ENCODE results near the gene KRT75. TPM values are rescaled to one million over a fixed set of nuclear protein-coding genes. Genes with fewer than 3 reads are reported as not detected.

The KRT75 gene
- total RNA-seq, 1 experiment from 2014 or later = not detected

DNA sequence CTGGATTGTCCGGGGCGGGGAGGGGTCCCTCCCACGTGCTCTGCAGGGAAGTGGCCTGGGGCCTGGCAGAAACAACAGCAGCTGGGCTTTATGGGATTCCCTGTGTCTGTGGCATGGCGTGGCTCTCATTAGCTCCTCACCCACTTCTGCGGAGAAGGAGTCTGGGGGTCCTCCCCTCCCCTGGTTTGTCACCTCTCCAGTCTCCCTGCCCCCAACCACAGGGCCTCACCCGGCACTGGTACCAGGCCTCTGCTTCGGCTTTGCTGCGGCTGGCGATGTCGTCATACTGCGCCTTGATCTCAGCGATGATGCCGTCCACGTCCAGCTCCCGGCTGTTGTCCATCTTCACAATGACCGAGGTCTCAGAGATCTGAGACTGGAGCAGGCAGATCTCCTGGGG, 34.4 kb downstream of the KRT75 start:
- 0 out of 7 replicates have a peak overlapping the region, but pooled peaks of 1 of the 3 experiments have one; percentile 23 for H3K27ac Mint-ChIP-seq
- H2BK120ac ChIP-seq (ENCODE audit: low read depth, low read length, poor library complexity, severe bottlenecking) = no peak overlapping the region
- no peak overlapping the region for H2AK5ac ChIP-seq (ENCODE audit: insufficient read length, low read length)
- no peaks in the 10 kb centered on the region; a peak in 1 of 5 replicates for H3K9me3 Mint-ChIP-seq
- H3K4me3 Mint-ChIP-seq = no peak overlapping the region
- peaks cover 10 to 13% of the 10 kb centered on the region in 2 experiments for H3K4me1 Mint-ChIP-seq
- H2BK20ac ChIP-seq (ENCODE audit: low read depth, low read length, poor library complexity, severe bottlenecking) = no peak overlapping the region
- H3K9me3 ChIP-seq (ENCODE audit: control insufficient read depth, low read depth, low read length) = no peaks in the 10 kb centered on the region
- no peak overlapping the region for H3K56ac ChIP-seq (ENCODE audit: insufficient read length, low read depth, low read length)
- H2BK15ac ChIP-seq (ENCODE audit: low read depth, low read length) = no peak overlapping the region
- no peak overlapping the region for H4K8ac ChIP-seq (replicated peaks; ENCODE audit: insufficient read length, low read depth, low read length)
- H3K4me1 ChIP-seq (ENCODE audit: insufficient read depth, low read length) = peaks cover 1% of the 10 kb centered on the region; the same call in 1 of the 2 replicates
- no peak overlapping the region for H3K18ac ChIP-seq (ENCODE audit: insufficient read length, low read depth, low read length)
- no peak overlapping the region for H2BK5ac ChIP-seq (ENCODE audit: insufficient read length, low read length)
- H4K5ac ChIP-seq (ENCODE audit: insufficient read length, low read depth, low read length) = no peak overlapping the region
- no CpG with 5 or more reads among the region's 16 CpGs for WGBS (ENCODE audit: extremely low coverage, insufficient read length, low lambda C conversion rate)
- no peaks in the 10 kb centered on the region for H3K79me1 ChIP-seq (ENCODE audit: insufficient read depth, low read depth, low read length, poor library complexity, severe bottlenecking)
- H3K27me3 Mint-ChIP-seq (ENCODE audit: low read depth) = no peaks in the 10 kb centered on the region; the same call in none of the 2 replicates
- no peak overlapping the region for H4K91ac ChIP-seq (ENCODE audit: insufficient read length, low read depth, low read length)
- H3K36me3 Mint-ChIP-seq (ENCODE audit: insufficient read depth in 1 of 3, low read depth in 3 of 3) = no peaks in the 10 kb centered on the region; a peak in 1 of 7 replicates
- no peak overlapping the region for H3K23ac ChIP-seq (ENCODE audit: insufficient read length, low read depth, low read length)
- H3K4ac ChIP-seq (ENCODE audit: low read depth, low read length) = no peak overlapping the region
- H4K20me1 ChIP-seq (ENCODE audit: control insufficient read depth, insufficient read depth, insufficient read length) = no peaks in the 10 kb centered on the region
- no peak overlapping the region for H3K9ac ChIP-seq (ENCODE audit: extremely low read depth, insufficient read length, low read length)
- no peaks in the 10 kb centered on the region; the same call in 1 of the 2 replicates for H3K27me3 ChIP-seq (ENCODE audit: insufficient read depth, low read length)
- TF ChIP-seq, protein P1, sequence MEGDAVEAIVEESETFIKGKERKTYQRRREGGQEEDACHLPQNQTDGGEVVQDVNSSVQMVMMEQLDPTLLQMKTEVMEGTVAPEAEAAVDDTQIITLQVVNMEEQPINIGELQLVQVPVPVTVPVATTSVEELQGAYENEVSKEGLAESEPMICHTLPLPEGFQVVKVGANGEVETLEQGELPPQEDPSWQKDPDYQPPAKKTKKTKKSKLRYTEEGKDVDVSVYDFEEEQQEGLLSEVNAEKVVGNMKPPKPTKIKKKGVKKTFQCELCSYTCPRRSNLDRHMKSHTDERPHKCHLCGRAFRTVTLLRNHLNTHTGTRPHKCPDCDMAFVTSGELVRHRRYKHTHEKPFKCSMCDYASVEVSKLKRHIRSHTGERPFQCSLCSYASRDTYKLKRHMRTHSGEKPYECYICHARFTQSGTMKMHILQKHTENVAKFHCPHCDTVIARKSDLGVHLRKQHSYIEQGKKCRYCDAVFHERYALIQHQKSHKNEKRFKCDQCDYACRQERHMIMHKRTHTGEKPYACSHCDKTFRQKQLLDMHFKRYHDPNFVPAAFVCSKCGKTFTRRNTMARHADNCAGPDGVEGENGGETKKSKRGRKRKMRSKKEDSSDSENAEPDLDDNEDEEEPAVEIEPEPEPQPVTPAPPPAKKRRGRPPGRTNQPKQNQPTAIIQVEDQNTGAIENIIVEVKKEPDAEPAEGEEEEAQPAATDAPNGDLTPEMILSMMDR (conservative IDR thresholded peaks at IDR 0.05) = no peak
- no peak overlapping the region for H3K27ac ChIP-seq (ENCODE audit: insufficient read length, low read depth, low read length)
- H2AFZ ChIP-seq (ENCODE audit: low read length) = no peak overlapping the region
- H2BK12ac ChIP-seq (ENCODE audit: insufficient read length, low read depth, low read length) = no peak overlapping the region
- H3K14ac ChIP-seq (ENCODE audit: insufficient read depth, low read length) = no peak overlapping the region; the same call in 1 of the 2 replicates
- no peak overlapping the region for H3T11ph ChIP-seq (ENCODE audit: low read length)
- no peak for DNase-seq
- H3K79me2 ChIP-seq (ENCODE audit: insufficient read depth, low read length) = no peaks in the 10 kb centered on the region
- no peaks in the 10 kb centered on the region for H3K23me2 ChIP-seq (ENCODE audit: insufficient read length, low read depth, low read length, poor library complexity, severe bottlenecking)
- no peak overlapping the region for H3K4me2 ChIP-seq (ENCODE audit: insufficient read depth, insufficient read length, low read length)
